ENCODE measurements around the gene INSR.

Gene INSR

DNA sequence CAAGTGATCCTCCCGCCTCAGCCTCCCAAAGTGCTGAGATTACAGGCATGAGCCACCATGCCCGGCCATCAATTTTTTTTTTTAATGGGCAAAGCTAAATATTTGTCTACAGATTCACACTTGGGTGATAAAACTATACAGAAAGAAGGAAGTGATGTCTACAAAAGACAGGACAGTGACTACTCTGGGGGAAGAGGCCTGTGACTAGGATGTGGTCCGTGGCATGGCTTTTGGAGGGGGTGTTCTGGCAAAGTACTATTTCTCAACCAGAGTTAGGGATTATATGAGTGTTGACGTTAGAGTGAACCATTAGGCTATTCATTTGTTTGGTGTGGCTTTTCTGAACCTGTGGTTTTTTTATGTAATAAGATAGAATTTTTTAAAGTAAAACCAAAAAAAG is 42.7 kb downstream of the INSR start:
- Histone ChIP-seq H4K8ac (ENCODE audit: low read depth, low read length) (no peak overlapping the region), H3K18ac (ENCODE audit: low read length) (no peak overlapping the region), H4K12ac (ENCODE audit: low read depth, low read length) (no peak overlapping the region), H4K91ac (ENCODE audit: low read depth, low read length) (no peak overlapping the region), H3K4me2 (ENCODE audit: low read length) (no peak overlapping the region), H2BK5ac (ENCODE audit: low read depth, low read length, poor library complexity) (no peak overlapping the region), H3K4ac (ENCODE audit: low read depth, low read length) (no peak overlapping the region), H3K9me3 (ENCODE audit: insufficient read depth, low read depth, low read length) (no peaks in the 10 kb centered on the region), H3K4me3 (ENCODE audit: low read depth, low read length) (no peak overlapping the region), H2BK12ac (ENCODE audit: low read length) (no peak overlapping the region), H3K27ac (ENCODE audit: low read depth, low read length) (no peak overlapping the region), H2BK120ac (ENCODE audit: insufficient read depth, low read length, poor library complexity) (no peak overlapping the region), H3K4me1 (ENCODE audit: control insufficient read depth in 1 of 2, insufficient read depth in 2 of 2, low read length in 2 of 2) (peaks cover 4 to 7% of the 10 kb centered on the region in 2 experiments), H3K36me3 (ENCODE audit: control insufficient read depth in 1 of 2, insufficient read depth in 2 of 2, low read length in 2 of 2) (no peaks in the 10 kb centered on the region), H3K14ac (ENCODE audit: low read length) (no peak overlapping the region), H3K27me3 (ENCODE audit: insufficient read depth, low read length) (no peaks in the 10 kb centered on the region), H2AK5ac (ENCODE audit: low read length) (no peak overlapping the region), H3K79me2 (ENCODE audit: control insufficient read depth, insufficient read depth, low read length, poor library complexity) (no peaks in the 10 kb centered on the region), H3K23ac (ENCODE audit: low read length) (no peak overlapping the region), H2AFZ (ENCODE audit: insufficient read depth, low read length, poor library complexity) (no peak overlapping the region), H3K9ac (ENCODE audit: low read length) (no peak overlapping the region), H3K79me1 (ENCODE audit: low read length) (peaks cover 5% of the 10 kb centered on the region)
- no peak for DNase-seq
- no CpG with 5 or more reads among the region's 4 CpGs for WGBS (ENCODE audit: extremely low coverage, insufficient coverage, insufficient read length)

DNA sequence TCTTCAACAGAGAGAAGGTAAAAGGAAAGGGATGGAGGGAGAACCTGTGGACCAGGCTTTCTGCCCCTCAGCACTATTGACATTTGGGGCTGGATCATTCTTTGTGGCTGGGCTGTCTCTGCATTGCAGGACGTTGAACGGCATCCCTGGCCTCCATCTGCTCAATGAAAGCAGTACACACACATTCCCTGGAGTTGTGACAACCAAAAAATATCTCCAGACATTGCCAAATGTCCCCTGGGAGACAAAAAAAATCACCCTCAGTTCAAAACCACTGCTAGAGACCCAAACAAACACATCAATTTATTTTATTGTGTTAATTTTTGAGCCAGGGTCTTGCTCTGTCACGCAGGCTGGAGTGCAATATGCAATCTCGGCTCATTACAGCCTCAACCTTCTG is 43.3 kb downstream of the INSR start:
- Histone ChIP-seq H3K27me3 (ENCODE audit: insufficient read depth, low read length) (no peaks in the 10 kb centered on the region), H3K23ac (ENCODE audit: low read length) (no peak overlapping the region), H3K4me3 (ENCODE audit: low read depth, low read length) (no peak overlapping the region), H3K4me1 (ENCODE audit: control insufficient read depth in 1 of 2, insufficient read depth in 2 of 2, low read length in 2 of 2) (peaks cover 4 to 7% of the 10 kb centered on the region in 2 experiments), H3K4me2 (ENCODE audit: low read length) (no peak overlapping the region), H4K91ac (ENCODE audit: low read depth, low read length) (no peak overlapping the region), H2BK5ac (ENCODE audit: low read depth, low read length, poor library complexity) (no peak overlapping the region), H3K9me3 (ENCODE audit: insufficient read depth, low read depth, low read length) (no peaks in the 10 kb centered on the region), H2AK5ac (ENCODE audit: low read length) (no peak overlapping the region), H2BK120ac (ENCODE audit: insufficient read depth, low read length, poor library complexity) (no peak overlapping the region), H3K27ac (ENCODE audit: low read depth, low read length) (no peak overlapping the region), H3K9ac (ENCODE audit: low read length) (no peak overlapping the region), H4K12ac (ENCODE audit: low read depth, low read length) (no peak overlapping the region), H3K4ac (ENCODE audit: low read depth, low read length) (no peak overlapping the region), H4K8ac (ENCODE audit: low read depth, low read length) (no peak overlapping the region), H3K18ac (ENCODE audit: low read length) (no peak overlapping the region), H3K79me2 (ENCODE audit: control insufficient read depth, insufficient read depth, low read length, poor library complexity) (no peaks in the 10 kb centered on the region), H2AFZ (ENCODE audit: insufficient read depth, low read length, poor library complexity) (no peak overlapping the region), H3K36me3 (ENCODE audit: control insufficient read depth in 1 of 2, insufficient read depth in 2 of 2, low read length in 2 of 2) (no peaks in the 10 kb centered on the region), H3K14ac (ENCODE audit: low read length) (no peak overlapping the region), H3K79me1 (ENCODE audit: low read length) (peaks cover 5% of the 10 kb centered on the region), H2BK12ac (ENCODE audit: low read length) (no peak overlapping the region)
- no peak for DNase-seq
- WGBS (ENCODE audit: extremely low coverage, insufficient coverage, insufficient read length) = no CpG with 5 or more reads among the region's 4 CpGs

DNA sequence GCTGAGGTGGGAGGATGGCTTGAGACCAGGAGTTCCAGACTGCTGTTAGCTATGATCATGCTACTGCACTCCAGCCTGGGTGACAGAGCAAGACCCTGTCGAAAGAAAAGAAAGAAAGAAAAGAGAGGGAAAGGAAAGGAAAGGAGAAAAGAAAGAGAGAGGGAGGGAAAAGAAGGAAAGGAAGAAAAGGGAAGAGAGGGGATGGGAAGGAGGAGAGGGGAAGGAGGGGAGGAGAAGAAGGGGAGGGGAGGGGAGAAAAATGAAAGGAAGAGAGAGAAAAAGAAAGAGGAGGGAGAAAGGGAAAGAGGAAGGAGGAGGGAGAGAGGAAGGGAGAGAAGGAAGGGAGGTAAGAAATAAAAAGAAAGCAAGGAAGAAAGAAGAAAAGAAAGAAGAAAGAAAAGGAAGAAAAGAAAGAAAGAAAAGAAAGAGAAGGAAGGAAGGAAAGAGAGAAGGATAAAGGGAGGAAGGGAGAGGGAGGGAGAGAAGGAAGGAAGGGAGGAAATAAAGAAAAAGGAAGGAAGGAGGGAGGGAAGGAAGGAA is 44.1 kb downstream of the INSR start:
- Histone ChIP-seq H4K8ac (ENCODE audit: low read depth, low read length) (no peak overlapping the region), H2BK12ac (ENCODE audit: low read length) (no peak overlapping the region), H2BK120ac (ENCODE audit: insufficient read depth, low read length, poor library complexity) (no peak overlapping the region), H3K4me2 (ENCODE audit: low read length) (no peak overlapping the region), H3K27me3 (ENCODE audit: insufficient read depth, low read length) (no peaks in the 10 kb centered on the region), H3K4me1 (ENCODE audit: control insufficient read depth in 1 of 2, insufficient read depth in 2 of 2, low read length in 2 of 2) (peaks cover 2 to 6% of the 10 kb centered on the region in 2 experiments), H3K27ac (ENCODE audit: low read depth, low read length) (no peak overlapping the region), H2AK5ac (ENCODE audit: low read length) (no peak overlapping the region), H3K14ac (ENCODE audit: low read length) (no peak overlapping the region), H3K9ac (ENCODE audit: low read length) (no peak overlapping the region), H3K9me3 (ENCODE audit: insufficient read depth, low read depth, low read length) (no peaks in the 10 kb centered on the region), H2BK5ac (ENCODE audit: low read depth, low read length, poor library complexity) (no peak overlapping the region), H4K91ac (ENCODE audit: low read depth, low read length) (no peak overlapping the region), H3K4me3 (ENCODE audit: low read depth, low read length) (no peak overlapping the region), H3K18ac (ENCODE audit: low read length) (no peak overlapping the region), H4K12ac (ENCODE audit: low read depth, low read length) (no peak overlapping the region), H2AFZ (ENCODE audit: insufficient read depth, low read length, poor library complexity) (no peak overlapping the region), H3K23ac (ENCODE audit: low read length) (no peak overlapping the region), H3K79me2 (ENCODE audit: control insufficient read depth, insufficient read depth, low read length, poor library complexity) (no peaks in the 10 kb centered on the region), H3K4ac (ENCODE audit: low read depth, low read length) (no peak overlapping the region), H3K36me3 (ENCODE audit: control insufficient read depth in 1 of 2, insufficient read depth in 2 of 2, low read length in 2 of 2) (no peaks in the 10 kb centered on the region), H3K79me1 (ENCODE audit: low read length) (peaks cover 3% of the 10 kb centered on the region)
- no CpG with 5 or more reads among the region's 1 CpG for WGBS (ENCODE audit: extremely low coverage, insufficient coverage, insufficient read length)
- no peak for DNase-seq

DNA sequence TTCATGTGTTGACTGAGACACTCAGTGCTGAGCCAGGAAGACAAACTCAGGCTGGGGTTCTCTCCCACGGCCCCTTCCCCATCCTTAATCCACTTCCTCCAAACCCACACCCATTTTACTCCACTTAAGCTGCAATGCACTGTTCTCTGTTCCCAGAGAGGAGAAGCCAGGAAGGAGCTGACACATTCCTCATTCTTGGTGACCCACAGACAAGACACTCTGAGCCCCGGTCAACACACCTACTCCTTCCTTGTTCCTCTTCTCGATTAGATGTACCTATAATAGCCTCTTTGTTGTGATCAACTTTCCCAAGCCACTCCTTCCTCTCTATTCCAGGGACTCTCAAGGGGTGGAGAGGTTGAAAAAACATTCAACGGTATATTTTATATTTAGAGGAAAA is 47.1 kb downstream of the INSR start:
- Histone ChIP-seq H2BK5ac (ENCODE audit: low read depth, low read length, poor library complexity) (no peak overlapping the region), H3K14ac (ENCODE audit: low read length) (no peak overlapping the region), H2AK5ac (ENCODE audit: low read length) (no peak overlapping the region), H3K27ac (ENCODE audit: low read depth, low read length) (no peak overlapping the region), H3K79me1 (ENCODE audit: low read length) (no peaks in the 10 kb centered on the region), H4K12ac (ENCODE audit: low read depth, low read length) (no peak overlapping the region), H3K4me3 (ENCODE audit: low read depth, low read length) (no peak overlapping the region), H4K91ac (ENCODE audit: low read depth, low read length) (no peak overlapping the region), H3K79me2 (ENCODE audit: control insufficient read depth, insufficient read depth, low read length, poor library complexity) (no peaks in the 10 kb centered on the region), H3K4ac (ENCODE audit: low read depth, low read length) (no peak overlapping the region), H2BK120ac (ENCODE audit: insufficient read depth, low read length, poor library complexity) (no peak overlapping the region), H3K36me3 (ENCODE audit: control insufficient read depth in 1 of 2, insufficient read depth in 2 of 2, low read length in 2 of 2) (no peaks in the 10 kb centered on the region), H3K4me1 (ENCODE audit: control insufficient read depth in 1 of 2, insufficient read depth in 2 of 2, low read length in 2 of 2) (no peaks in the 10 kb centered on the region), H3K23ac (ENCODE audit: low read length) (no peak overlapping the region), H3K18ac (ENCODE audit: low read length) (no peak overlapping the region), H3K9me3 (ENCODE audit: insufficient read depth, low read depth, low read length) (no peaks in the 10 kb centered on the region), H2BK12ac (ENCODE audit: low read length) (no peak overlapping the region), H3K9ac (ENCODE audit: low read length) (no peak overlapping the region), H4K8ac (ENCODE audit: low read depth, low read length) (no peak overlapping the region), H3K27me3 (ENCODE audit: insufficient read depth, low read length) (no peaks in the 10 kb centered on the region), H2AFZ (ENCODE audit: insufficient read depth, low read length, poor library complexity) (no peak overlapping the region), H3K4me2 (ENCODE audit: low read length) (no peak overlapping the region)
- no CpG with 5 or more reads among the region's 4 CpGs for WGBS (ENCODE audit: extremely low coverage, insufficient coverage, insufficient read length)
- DNase-seq = no peak

Measured in trophoblast cell (in vitro differentiated cells and primary cell).